ENCODE results near the gene CCR9. TPM values are rescaled to one million over a fixed set of nuclear protein-coding genes. Genes with fewer than 3 reads are reported as not detected.

The CCR9 gene
- total RNA-seq, 2 experiments from 2014 or later, result 0.32 TPM; not detected in 1

DNA sequence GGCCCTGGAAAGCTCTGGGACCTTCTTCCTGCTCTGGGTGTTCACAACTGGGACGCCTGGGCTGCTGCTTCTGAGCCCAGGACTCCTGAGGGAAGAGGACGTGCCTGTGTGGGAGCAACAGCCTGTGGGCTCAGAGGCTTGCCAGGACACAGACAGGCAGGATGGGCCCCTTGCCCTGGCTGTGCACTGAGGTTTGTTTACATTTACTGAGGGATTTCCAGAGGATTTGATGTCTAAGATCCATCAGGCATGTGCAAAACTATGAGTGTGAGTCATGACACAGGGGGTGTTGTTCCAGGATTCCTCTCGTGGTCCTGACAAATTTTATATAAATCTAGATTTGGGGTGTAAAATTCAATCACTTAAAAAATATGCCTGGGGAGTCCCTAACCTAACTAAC is 10.6 kb downstream of the CCR9 start:
- no peak for DNase-seq (ENCODE audit: low spot score)
- H3K9me3 ChIP-seq (ENCODE audit: low read length), result 0 out of 2 replicates have a peak, but pooled peaks cover 3% of the 10 kb centered on the region
- ChIA-PET CTCF (ENCODE audit: unreplicated experiment) (no interaction called here), POLR2A (no interaction called here)
- no peaks in the 10 kb centered on the region for H3K79me2 ChIP-seq (ENCODE audit: insufficient read depth, low read depth, low read length)
- no peak overlapping the region for H3K4me3 ChIP-seq (ENCODE audit: low read depth, low read length, poor library complexity, severe bottlenecking)
- no peaks in the 10 kb centered on the region for H3K4me1 ChIP-seq (ENCODE audit: insufficient read depth, low read length, poor library complexity, severe bottlenecking)
- H3K9me2 ChIP-seq (ENCODE audit: insufficient read depth, low read length), result no peaks in the 10 kb centered on the region
- no peak overlapping the region for H3K4me2 ChIP-seq (ENCODE audit: low read length)
- BruUV-seq (replicated peaks), result no TSS peak
- no peak for TF ChIP-seq EZH2phosphoT487 (IDR thresholded peaks at IDR 0.05; ENCODE audit: borderline replicate concordance, low read depth, low read length)
- TF ChIP-seq, protein P1, sequence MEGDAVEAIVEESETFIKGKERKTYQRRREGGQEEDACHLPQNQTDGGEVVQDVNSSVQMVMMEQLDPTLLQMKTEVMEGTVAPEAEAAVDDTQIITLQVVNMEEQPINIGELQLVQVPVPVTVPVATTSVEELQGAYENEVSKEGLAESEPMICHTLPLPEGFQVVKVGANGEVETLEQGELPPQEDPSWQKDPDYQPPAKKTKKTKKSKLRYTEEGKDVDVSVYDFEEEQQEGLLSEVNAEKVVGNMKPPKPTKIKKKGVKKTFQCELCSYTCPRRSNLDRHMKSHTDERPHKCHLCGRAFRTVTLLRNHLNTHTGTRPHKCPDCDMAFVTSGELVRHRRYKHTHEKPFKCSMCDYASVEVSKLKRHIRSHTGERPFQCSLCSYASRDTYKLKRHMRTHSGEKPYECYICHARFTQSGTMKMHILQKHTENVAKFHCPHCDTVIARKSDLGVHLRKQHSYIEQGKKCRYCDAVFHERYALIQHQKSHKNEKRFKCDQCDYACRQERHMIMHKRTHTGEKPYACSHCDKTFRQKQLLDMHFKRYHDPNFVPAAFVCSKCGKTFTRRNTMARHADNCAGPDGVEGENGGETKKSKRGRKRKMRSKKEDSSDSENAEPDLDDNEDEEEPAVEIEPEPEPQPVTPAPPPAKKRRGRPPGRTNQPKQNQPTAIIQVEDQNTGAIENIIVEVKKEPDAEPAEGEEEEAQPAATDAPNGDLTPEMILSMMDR (conservative IDR thresholded peaks at IDR 0.05; ENCODE audit: low read length), result no peak
- H3K36me3 ChIP-seq (ENCODE audit: insufficient read depth, low read length), result no peaks in the 10 kb centered on the region
- H3K27ac ChIP-seq (ENCODE audit: low read depth, low read length, poor library complexity, severe bottlenecking), result no peak overlapping the region
- no peaks in the 10 kb centered on the region for H4K20me1 ChIP-seq (ENCODE audit: insufficient read depth, low read length)
- no peak overlapping the region for H2AFZ ChIP-seq (ENCODE audit: low read length)
- intact Hi-C loops (cut with micrococcal nuclease; ENCODE audit: unreplicated experiment), result no loop called here

DNA sequence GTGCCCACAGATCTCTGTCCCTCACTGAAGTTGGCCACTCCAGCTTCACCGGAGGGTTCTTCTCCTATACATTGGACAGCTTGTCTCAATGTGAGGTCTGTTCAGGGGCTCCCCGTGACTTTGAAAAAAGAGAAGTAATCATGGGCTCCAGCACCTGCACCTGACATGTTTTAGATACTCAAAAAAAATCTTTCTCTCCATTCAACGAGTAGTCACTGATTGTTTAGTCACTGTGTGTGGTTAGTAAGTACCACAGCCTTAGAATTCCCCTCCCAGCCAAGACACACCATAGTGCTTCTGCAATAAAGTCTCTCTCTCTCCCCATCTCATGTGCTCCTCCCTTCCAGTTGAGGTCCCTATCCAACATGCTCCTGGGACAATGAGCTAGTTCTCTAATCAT is 18.6 kb downstream of the CCR9 start:
- intact Hi-C loops (cut with micrococcal nuclease; ENCODE audit: unreplicated experiment), result loop anchor here (5.0 kb wide), 1 partner anchor 63 kb away; the partner anchor contains the start of gene LZTFL1
- H3K79me2 ChIP-seq (ENCODE audit: insufficient read depth, low read depth, low read length), result no peaks in the 10 kb centered on the region
- no peak for TF ChIP-seq EZH2phosphoT487 (IDR thresholded peaks at IDR 0.05; ENCODE audit: borderline replicate concordance, low read depth, low read length)
- TF ChIP-seq, protein P1 (conservative IDR thresholded peaks at IDR 0.05; ENCODE audit: low read length), result no peak
- H2AFZ ChIP-seq (ENCODE audit: low read length), result no peak overlapping the region
- H4K20me1 ChIP-seq (ENCODE audit: insufficient read depth, low read length), result no peaks in the 10 kb centered on the region
- H3K4me2 ChIP-seq (ENCODE audit: low read length), result no peak overlapping the region
- no peak overlapping the region for H3K27ac ChIP-seq (ENCODE audit: low read depth, low read length, poor library complexity, severe bottlenecking)
- no peak for DNase-seq (ENCODE audit: low spot score)
- ChIA-PET POLR2A (interaction anchor here (1.0 kb wide), 1 partner anchor 18 kb away, joined by 3 read pairs; no protein-coding TSS in a partner anchor), CTCF (ENCODE audit: unreplicated experiment) (no interaction called here)
- H3K9me2 ChIP-seq (ENCODE audit: insufficient read depth, low read length), result no peaks in the 10 kb centered on the region
- no peak overlapping the region for H3K4me3 ChIP-seq (ENCODE audit: low read depth, low read length, poor library complexity, severe bottlenecking)
- no TSS peak for BruUV-seq (replicated peaks)
- H3K9me3 ChIP-seq (ENCODE audit: low read length), result no peaks in the 10 kb centered on the region
- no peaks in the 10 kb centered on the region for H3K4me1 ChIP-seq (ENCODE audit: insufficient read depth, low read length, poor library complexity, severe bottlenecking)
- no peaks in the 10 kb centered on the region for H3K36me3 ChIP-seq (ENCODE audit: insufficient read depth, low read length)

- no peaks in the 10 kb centered on the region for H4K20me1 ChIP-seq (ENCODE audit: insufficient read depth, low read length)
- no TSS peak for BruUV-seq (replicated peaks)
Observed at GRCh38 chr3:45905755-45906154, 19.4 kb downstream of the CCR9 start.

More at GRCh38 chr3:45905755-45906154, 19.4 kb downstream of the CCR9 start:
- TF ChIP-seq, protein P1 (conservative IDR thresholded peaks at IDR 0.05; ENCODE audit: low read length), result no peak
- no peak for TF ChIP-seq EZH2phosphoT487 (IDR thresholded peaks at IDR 0.05; ENCODE audit: borderline replicate concordance, low read depth, low read length)
- CTCF ChIA-PET (ENCODE audit: unreplicated experiment), result no interaction called here
- intact Hi-C loops (cut with micrococcal nuclease; ENCODE audit: unreplicated experiment), result loop anchor here (5.0 kb wide), 1 partner anchor 63 kb away; the partner anchor contains the start of gene LZTFL1
- POLR2A ChIA-PET, result interaction anchor here (1.0 kb wide), 1 partner anchor 19 kb away, joined by 3 read pairs; no protein-coding TSS in a partner anchor
- no peak overlapping the region for H2AFZ ChIP-seq (ENCODE audit: low read length)
- H3K4me1 ChIP-seq (ENCODE audit: insufficient read depth, low read length, poor library complexity, severe bottlenecking), result no peaks in the 10 kb centered on the region
- H3K4me3 ChIP-seq (ENCODE audit: low read depth, low read length, poor library complexity, severe bottlenecking), result no peak overlapping the region
- no peak overlapping the region for H3K27ac ChIP-seq (ENCODE audit: low read depth, low read length, poor library complexity, severe bottlenecking)
- no peaks in the 10 kb centered on the region for H3K36me3 ChIP-seq (ENCODE audit: insufficient read depth, low read length)
- no peaks in the 10 kb centered on the region for H3K9me3 ChIP-seq (ENCODE audit: low read length)
- H3K79me2 ChIP-seq (ENCODE audit: insufficient read depth, low read depth, low read length), result no peaks in the 10 kb centered on the region
- DNase-seq (ENCODE audit: low spot score), result no peak
- no peaks in the 10 kb centered on the region for H3K9me2 ChIP-seq (ENCODE audit: insufficient read depth, low read length)
- H3K4me2 ChIP-seq (ENCODE audit: low read length), result no peak overlapping the region

All from OCI-LY7 (cell line).